Measurements from ENCODE around the gene EBF4.

GRCh38 chr20:2757969-2758368, 65.4 kb downstream of the EBF4 start:
- no peak for TF ChIP-seq POLR2A (IDR thresholded peaks at IDR 0.05; ENCODE audit: low read length)
- no peak for TF ChIP-seq GATA1 (IDR thresholded peaks at IDR 0.05; ENCODE audit: low read depth, low read length)
